HEK293 (cell line): ENCODE measurements around the gene LRRC8C.

ENCODE experiments used
- ATF2 ChIP-seq: fragments of 450-650 bp; formaldehyde crosslinking; IDR thresholded peaks from 2 replicates; pipeline ENCODE4 v1.5.1; 2016; ENCODE audit warnings: missing biosample characterization, missing genetic modification characterization, low read depth
- FEZF1 ChIP-seq: fragments of 450-650 bp; formaldehyde crosslinking; IDR thresholded peaks from 2 replicates; pipeline ENCODE4 v1.5.1; 2016; ENCODE audit warnings: missing biosample characterization, missing genetic modification characterization
- KLF17 ChIP-seq: fragments of 450-650 bp; formaldehyde crosslinking; IDR thresholded peaks from 2 replicates; pipeline ENCODE4 v1.5.1; 2016; ENCODE audit warnings: missing biosample characterization, missing genetic modification characterization
- MYNN ChIP-seq: fragments of 450-650 bp; formaldehyde crosslinking; IDR thresholded peaks from 2 replicates; pipeline ENCODE4 v1.5.1; 2016; ENCODE audit warnings: missing biosample characterization, missing genetic modification characterization, borderline replicate concordance
- RBAK ChIP-seq: fragments of 450-650 bp; formaldehyde crosslinking; IDR thresholded peaks from 2 replicates; pipeline ENCODE4 v1.5.1; 2016; ENCODE audit warnings: missing biosample characterization, missing genetic modification characterization
- TRIM28 ChIP-seq: IDR thresholded peaks from 2 replicates; pipeline ENCODE4 v1.6.1; 2011; ENCODE audit warnings: low read length, control low read depth, borderline replicate concordance
- YY2 ChIP-seq: fragments of 450-650 bp; formaldehyde crosslinking; IDR thresholded peaks from 2 replicates; pipeline ENCODE4 v1.5.1; 2016; ENCODE audit warnings: missing biosample characterization, missing genetic modification characterization
- ZBTB1 ChIP-seq: fragments of 450-650 bp; formaldehyde crosslinking; IDR thresholded peaks from 2 replicates; pipeline ENCODE4 v1.5.1; 2016; ENCODE audit warnings: missing biosample characterization, missing genetic modification characterization
- ZBTB26 ChIP-seq: fragments of 450-650 bp; formaldehyde crosslinking; optimal IDR thresholded peaks from 2 replicates; pipeline ENCODE3; 2016; ENCODE audit warnings: missing biosample characterization, mild to moderate bottlenecking, missing genetic modification characterization
- ZBTB44 ChIP-seq: fragments of 450-650 bp; IDR thresholded peaks from 2 replicates; pipeline ENCODE4 v1.5.1; 2018; ENCODE audit warnings: missing biosample characterization, mild to moderate bottlenecking, missing genetic modification characterization
- ZBTB6 ChIP-seq: fragments of 450-650 bp; formaldehyde crosslinking; IDR thresholded peaks from 2 replicates; pipeline ENCODE4 v1.5.1; 2017; ENCODE audit warnings: missing biosample characterization, missing genetic modification characterization
- ZBTB8A ChIP-seq: fragments of 450-650 bp; formaldehyde crosslinking; IDR thresholded peaks from 2 replicates; pipeline ENCODE4 v1.5.1; 2016; ENCODE audit warnings: missing biosample characterization, missing genetic modification characterization
- ZFHX2 ChIP-seq: fragments of 450-650 bp; formaldehyde crosslinking; conservative IDR thresholded peaks from 2 replicates; pipeline ENCODE4 v1.5.1; 2016; ENCODE audit warnings: missing biosample characterization, missing genetic modification characterization
- ZFP37 ChIP-seq: fragments of 450-650 bp; formaldehyde crosslinking; IDR thresholded peaks from 2 replicates; pipeline ENCODE4 v1.5.1; 2016; ENCODE audit warnings: missing biosample characterization, missing genetic modification characterization
- ZNF157 ChIP-seq: fragments of 450-650 bp; formaldehyde crosslinking; IDR thresholded peaks from 2 replicates; pipeline ENCODE4 v1.5.1; 2016; ENCODE audit warnings: missing biosample characterization, missing genetic modification characterization
- ZNF24 ChIP-seq: fragments of 450-650 bp; formaldehyde crosslinking; IDR thresholded peaks from 2 replicates; pipeline ENCODE4 v1.5.1; 2016; ENCODE audit warnings: missing biosample characterization, missing genetic modification characterization
- ZNF280C ChIP-seq: fragments of 450-650 bp; formaldehyde crosslinking; IDR thresholded peaks from 2 replicates; pipeline ENCODE4 v1.5.1; 2016; ENCODE audit warnings: missing biosample characterization, missing genetic modification characterization
- ZNF280D ChIP-seq: fragments of 450-650 bp; formaldehyde crosslinking; IDR thresholded peaks from 2 replicates; pipeline ENCODE4 v1.5.1; 2016; ENCODE audit warnings: missing biosample characterization, missing genetic modification characterization
- ZNF302 ChIP-seq: fragments of 450-650 bp; formaldehyde crosslinking; IDR thresholded peaks from 2 replicates; pipeline ENCODE4 v1.5.1; 2016; ENCODE audit warnings: missing biosample characterization, missing genetic modification characterization, low read depth
- ZNF335 ChIP-seq: fragments of 450-650 bp; formaldehyde crosslinking; conservative IDR thresholded peaks from 2 replicates; pipeline ENCODE4 v1.5.1; 2016; ENCODE audit warnings: missing biosample characterization, missing genetic modification characterization
- ZNF416 ChIP-seq: fragments of 450-650 bp; formaldehyde crosslinking; IDR thresholded peaks from 2 replicates; pipeline ENCODE4 v1.5.1; 2016; ENCODE audit warnings: missing biosample characterization, missing genetic modification characterization
- ZNF510 ChIP-seq: fragments of 450-650 bp; formaldehyde crosslinking; IDR thresholded peaks from 2 replicates; pipeline ENCODE4 v1.5.1; 2018; ENCODE audit warnings: mild to moderate bottlenecking, missing genetic modification characterization, missing biosample characterization; ENCODE audit not compliant: insufficient replicate concordance
- ZNF580 ChIP-seq: fragments of 450-650 bp; formaldehyde crosslinking; IDR thresholded peaks from 2 replicates; pipeline ENCODE4 v1.5.1; 2016; ENCODE audit warnings: missing biosample characterization, missing genetic modification characterization
- ZNF658 ChIP-seq: fragments of 450-650 bp; formaldehyde crosslinking; IDR thresholded peaks from 2 replicates; pipeline ENCODE4; 2016; ENCODE audit warnings: missing biosample characterization, missing genetic modification characterization
- ZNF747 ChIP-seq: fragments of 450-650 bp; formaldehyde crosslinking; IDR thresholded peaks from 2 replicates; pipeline ENCODE4 v1.5.1; 2016; ENCODE audit warnings: missing biosample characterization, missing genetic modification characterization
- ZNF785 ChIP-seq: fragments of 450-650 bp; formaldehyde crosslinking; IDR thresholded peaks from 2 replicates; pipeline ENCODE4 v1.5.1; 2016; ENCODE audit warnings: missing biosample characterization, missing genetic modification characterization
- ZNF791 ChIP-seq: fragments of 450-650 bp; formaldehyde crosslinking; IDR thresholded peaks from 2 replicates; pipeline ENCODE4 v1.5.1; 2016; ENCODE audit warnings: missing biosample characterization, missing genetic modification characterization
- ZNF837 ChIP-seq: fragments of 450-650 bp; formaldehyde crosslinking; IDR thresholded peaks from 2 replicates; pipeline ENCODE4 v1.5.1; 2016; ENCODE audit warnings: missing biosample characterization, missing genetic modification characterization
- ZSCAN23 ChIP-seq: fragments of 450-650 bp; formaldehyde crosslinking; IDR thresholded peaks from 2 replicates; pipeline ENCODE4 v1.5.1; 2016; ENCODE audit warnings: missing biosample characterization, missing genetic modification characterization

The LRRC8C gene

GRCh38 chr1:89633248-89633799 lies 404 bp downstream of the LRRC8C start (continued):
- TF ChIP-seq ZNF280D (tag by site-specific recombination) (no peak), ZBTB1 (tag by site-specific recombination) (no peak), ZNF785 (tag by site-specific recombination) (peak; percentile 66; the same call in 1 of the 2 replicates), ZNF510 (tag by site-specific recombination) (no peak), ZNF302 (tag by site-specific recombination) (no peak), ZNF24 (tag by site-specific recombination) (no peak), ZSCAN23 (tag by site-specific recombination) (no peak), ZNF416 (no peak), ZNF747 (tag by site-specific recombination) (no peak), YY2 (no peak), ZNF658 (no peak), ZNF791 (tag by site-specific recombination) (no peak), MYNN (tag by site-specific recombination) (no peak), ZNF335 (tag by site-specific recombination) (peak; percentile 82), ZFP37 (tag by site-specific recombination) (peak; percentile 66), ZNF280C (tag by site-specific recombination) (no peak), FEZF1 (tag by site-specific recombination) (no peak), ZNF580 (no peak), ZBTB8A (tag by site-specific recombination) (peak; percentile 88), ZBTB44 (tag by site-specific recombination) (no peak), ZNF157 (tag by site-specific recombination) (no peak), ZBTB26 (peak; percentile 98), ZFHX2 (tag by site-specific recombination) (no peak), ZNF837 (0 out of 2 replicates have a peak, but pooled peaks have one; percentile 37), RBAK (no peak), ZBTB6 (tag by site-specific recombination) (0 out of 2 replicates have a peak, but pooled peaks have one; percentile 20), ATF2 (tag by site-specific recombination) (no peak), KLF17 (tag by site-specific recombination) (no peak), TRIM28 (no peak)
